Measurements from ENCODE around the gene NKX1-1. TPM values are rescaled to one million over a fixed set of nuclear protein-coding genes. Genes with fewer than 3 reads are reported as not detected.
"Not testable (repeated sequence)": the region's sequence is repeated elsewhere in the genome, so short reads cannot be mapped to it uniquely, and the experiment has no call there.

The NKX1-1 gene
- total RNA-seq, 1 donor from 2014 or later = not detected

GRCh38 chr4:1393866-1394265, 12.4 kb downstream of the NKX1-1 start:
- H3K4me3 Mint-ChIP-seq (ENCODE audit: low read depth) = no peak overlapping the region
- H3K4me1 Mint-ChIP-seq (ENCODE audit: low read depth) = no peaks in the 10 kb centered on the region
- peak overlapping the region; percentile 9 for H3K27ac Mint-ChIP-seq
- no peak for DNase-seq (ENCODE audit: low spot score, unreplicated experiment)
- peaks cover 17% of the 10 kb centered on the region for H3K9me3 Mint-ChIP-seq (ENCODE audit: low read depth)
- H3K36me3 Mint-ChIP-seq (ENCODE audit: insufficient read depth) = peaks cover 10% of the 10 kb centered on the region
- no peak for TF ChIP-seq CTCF (IDR thresholded peaks at IDR 0.05; ENCODE audit: unreplicated experiment)
- no peaks in the 10 kb centered on the region for H3K27me3 Mint-ChIP-seq

- peaks cover 22% of the 10 kb centered on the region for H3K9me3 Mint-ChIP-seq (ENCODE audit: low read depth)
- H3K4me3 Mint-ChIP-seq (ENCODE audit: low read depth) = not testable (repeated sequence)
Observed at GRCh38 chr4:1393363-1393762, 12.9 kb downstream of the NKX1-1 start.

GRCh38 chr4:1385373-1386340, 20.6 kb downstream of the NKX1-1 start:
- H3K27ac Mint-ChIP-seq = no peak overlapping the region
- H3K27me3 Mint-ChIP-seq = no peaks in the 10 kb centered on the region
- H3K4me3 Mint-ChIP-seq (ENCODE audit: low read depth) = no peak overlapping the region
- peaks cover 1% of the 10 kb centered on the region for H3K4me1 Mint-ChIP-seq (ENCODE audit: low read depth)
- peaks cover 23% of the 10 kb centered on the region for H3K36me3 Mint-ChIP-seq (ENCODE audit: insufficient read depth)
- DNase-seq (ENCODE audit: low spot score, unreplicated experiment) = no peak
- TF ChIP-seq CTCF (IDR thresholded peaks at IDR 0.05; ENCODE audit: unreplicated experiment) = no peak
- peaks cover 16% of the 10 kb centered on the region for H3K9me3 Mint-ChIP-seq (ENCODE audit: low read depth)

More at GRCh38 chr4:1393363-1393762, 12.9 kb downstream of the NKX1-1 start:
- not testable (repeated sequence) for DNase-seq (ENCODE audit: low spot score, unreplicated experiment); H3K27me3 Mint-ChIP-seq; H3K4me1 Mint-ChIP-seq (ENCODE audit: low read depth); H3K27ac Mint-ChIP-seq
- peaks cover 14% of the 10 kb centered on the region for H3K36me3 Mint-ChIP-seq (ENCODE audit: insufficient read depth)

- TF ChIP-seq CTCF (IDR thresholded peaks at IDR 0.05; ENCODE audit: unreplicated experiment) = no peak
- H3K9me3 Mint-ChIP-seq (ENCODE audit: low read depth) = peaks cover 13% of the 10 kb centered on the region
- H3K36me3 Mint-ChIP-seq (ENCODE audit: insufficient read depth) = peaks cover 22% of the 10 kb centered on the region
- H3K27ac Mint-ChIP-seq = no peak overlapping the region
- peaks cover 1% of the 10 kb centered on the region for H3K4me1 Mint-ChIP-seq (ENCODE audit: low read depth)
- DNase-seq (ENCODE audit: low spot score, unreplicated experiment) = no peak
- no peak overlapping the region for H3K4me3 Mint-ChIP-seq (ENCODE audit: low read depth)
- no peaks in the 10 kb centered on the region for H3K27me3 Mint-ChIP-seq
Observed at GRCh38 chr4:1384675-1385372, 21.4 kb downstream of the NKX1-1 start.

GRCh38 chr4:1383728-1384591, 22.3 kb downstream of the NKX1-1 start:
- H3K4me1 Mint-ChIP-seq (ENCODE audit: low read depth) = peaks cover 1% of the 10 kb centered on the region
- no peaks in the 10 kb centered on the region for H3K27me3 Mint-ChIP-seq
- peaks cover 19% of the 10 kb centered on the region for H3K36me3 Mint-ChIP-seq (ENCODE audit: insufficient read depth)
- no peak overlapping the region for H3K4me3 Mint-ChIP-seq (ENCODE audit: low read depth)
- H3K27ac Mint-ChIP-seq = no peak overlapping the region
- H3K9me3 Mint-ChIP-seq (ENCODE audit: low read depth) = peaks cover 11% of the 10 kb centered on the region
- DNase-seq (ENCODE audit: low spot score, unreplicated experiment) = no peak
- TF ChIP-seq CTCF (IDR thresholded peaks at IDR 0.05; ENCODE audit: unreplicated experiment) = no peak

Measured in progenitor cell of endocrine pancreas (in vitro differentiated cells).